ENCODE data around the gene APOM.
A peak's percentile ranks its signal among the peaks of the same experiment; 100 is the strongest.

APOM gene

DNA sequence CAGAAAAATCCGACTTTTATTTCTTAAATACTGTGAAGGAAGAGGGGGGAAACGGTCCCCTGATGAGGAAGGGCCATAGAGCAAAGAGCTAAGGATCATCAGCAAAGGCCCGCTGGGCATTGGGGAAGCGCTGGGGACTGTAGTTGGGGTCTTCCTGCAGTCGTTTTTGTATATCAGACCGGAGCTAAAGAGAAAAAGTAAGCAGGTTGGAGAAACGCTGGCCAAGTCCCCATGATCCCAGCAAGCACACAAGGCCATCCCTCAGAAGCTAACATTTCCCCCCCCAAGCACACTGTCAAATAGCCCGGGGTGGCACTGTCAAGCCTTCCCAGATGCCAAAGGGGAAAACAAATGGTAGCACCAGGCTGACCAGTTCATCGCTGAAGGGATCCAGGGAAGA, 16.7 kb upstream of the APOM start:
- no peaks in the 10 kb centered on the region for H3K27me3 ChIP-seq
- peaks cover 4% of the 10 kb centered on the region for H3K9me3 ChIP-seq
- H3K27ac ChIP-seq: peak overlapping the region; percentile 31
- H3K4me1 ChIP-seq (ENCODE audit: control insufficient read depth in 1 of 2, insufficient read depth in 1 of 2, low read depth in 1 of 2, low read length in 1 of 2): no peaks in the 10 kb centered on the region
- TF ChIP-seq, protein P1, sequence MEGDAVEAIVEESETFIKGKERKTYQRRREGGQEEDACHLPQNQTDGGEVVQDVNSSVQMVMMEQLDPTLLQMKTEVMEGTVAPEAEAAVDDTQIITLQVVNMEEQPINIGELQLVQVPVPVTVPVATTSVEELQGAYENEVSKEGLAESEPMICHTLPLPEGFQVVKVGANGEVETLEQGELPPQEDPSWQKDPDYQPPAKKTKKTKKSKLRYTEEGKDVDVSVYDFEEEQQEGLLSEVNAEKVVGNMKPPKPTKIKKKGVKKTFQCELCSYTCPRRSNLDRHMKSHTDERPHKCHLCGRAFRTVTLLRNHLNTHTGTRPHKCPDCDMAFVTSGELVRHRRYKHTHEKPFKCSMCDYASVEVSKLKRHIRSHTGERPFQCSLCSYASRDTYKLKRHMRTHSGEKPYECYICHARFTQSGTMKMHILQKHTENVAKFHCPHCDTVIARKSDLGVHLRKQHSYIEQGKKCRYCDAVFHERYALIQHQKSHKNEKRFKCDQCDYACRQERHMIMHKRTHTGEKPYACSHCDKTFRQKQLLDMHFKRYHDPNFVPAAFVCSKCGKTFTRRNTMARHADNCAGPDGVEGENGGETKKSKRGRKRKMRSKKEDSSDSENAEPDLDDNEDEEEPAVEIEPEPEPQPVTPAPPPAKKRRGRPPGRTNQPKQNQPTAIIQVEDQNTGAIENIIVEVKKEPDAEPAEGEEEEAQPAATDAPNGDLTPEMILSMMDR (IDR thresholded peaks at IDR 0.05): no peak
- H3K4me3 ChIP-seq (ENCODE audit: low read depth in 1 of 2, low read length in 1 of 2): no peak overlapping the region
- H3K36me3 ChIP-seq: peaks cover 99% of the 10 kb centered on the region

DNA sequence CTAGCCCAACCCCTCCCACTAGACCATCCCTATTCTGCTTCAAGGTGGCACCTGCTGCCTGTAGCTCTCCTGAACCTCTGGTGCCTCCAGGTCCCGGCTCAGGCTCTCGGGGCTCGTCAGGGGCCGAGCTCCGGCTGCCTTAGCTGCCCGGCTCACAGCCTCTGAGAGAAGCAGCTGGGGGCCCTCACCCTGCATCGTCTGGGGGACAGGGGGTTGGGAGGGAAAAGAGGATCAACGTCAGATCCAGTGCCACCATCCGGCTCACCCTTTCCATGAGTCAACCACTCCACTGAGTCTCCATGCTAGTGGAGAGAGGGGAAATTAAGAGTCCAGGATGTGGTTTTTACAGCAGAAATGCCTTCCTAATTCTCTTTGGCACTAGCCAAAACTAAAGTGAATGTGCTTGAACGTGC, 16.2 kb upstream of the APOM start:
- TF ChIP-seq, protein P1 (IDR thresholded peaks at IDR 0.05): no peak
- no peaks in the 10 kb centered on the region for H3K27me3 ChIP-seq
- no peaks in the 10 kb centered on the region for H3K4me1 ChIP-seq (ENCODE audit: control insufficient read depth in 1 of 2, insufficient read depth in 1 of 2, low read depth in 1 of 2, low read length in 1 of 2)
- H3K4me3 ChIP-seq (ENCODE audit: low read depth in 1 of 2, low read length in 1 of 2): no peak overlapping the region
- H3K36me3 ChIP-seq: peaks cover 99% of the 10 kb centered on the region
- peaks cover 4% of the 10 kb centered on the region for H3K9me3 ChIP-seq
- H3K27ac ChIP-seq: peak overlapping the region; percentile 31

DNA sequence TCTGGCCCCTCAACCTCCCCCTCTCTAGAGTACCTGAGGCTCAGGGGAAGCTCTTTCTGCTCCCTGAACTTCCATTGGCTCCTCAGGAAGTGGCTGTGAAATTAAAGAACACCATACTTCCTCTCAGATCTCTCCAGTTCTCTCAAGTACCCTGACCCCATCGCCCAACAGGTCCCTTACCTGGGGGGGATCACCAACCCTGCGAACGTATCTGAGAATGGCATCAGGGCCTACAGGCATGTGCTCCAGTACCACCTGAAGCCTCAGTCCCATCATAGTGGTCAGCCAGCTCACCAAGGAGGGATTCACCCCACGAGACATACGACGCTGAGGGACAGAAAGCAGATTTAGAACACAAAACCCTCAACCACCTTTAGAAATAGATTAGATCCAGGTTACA, 15.1 kb upstream of the APOM start:
- Histone ChIP-seq H3K27me3 (no peaks in the 10 kb centered on the region), H3K9me3 (peaks cover 4% of the 10 kb centered on the region), H3K36me3 (peaks cover 99% of the 10 kb centered on the region), H3K27ac (no peak overlapping the region), H3K4me3 (ENCODE audit: low read depth in 1 of 2, low read length in 1 of 2) (no peak overlapping the region), H3K4me1 (ENCODE audit: control insufficient read depth in 1 of 2, insufficient read depth in 1 of 2, low read depth in 1 of 2, low read length in 1 of 2) (no peaks in the 10 kb centered on the region)
- TF ChIP-seq, protein P1 (IDR thresholded peaks at IDR 0.05): no peak

DNA sequence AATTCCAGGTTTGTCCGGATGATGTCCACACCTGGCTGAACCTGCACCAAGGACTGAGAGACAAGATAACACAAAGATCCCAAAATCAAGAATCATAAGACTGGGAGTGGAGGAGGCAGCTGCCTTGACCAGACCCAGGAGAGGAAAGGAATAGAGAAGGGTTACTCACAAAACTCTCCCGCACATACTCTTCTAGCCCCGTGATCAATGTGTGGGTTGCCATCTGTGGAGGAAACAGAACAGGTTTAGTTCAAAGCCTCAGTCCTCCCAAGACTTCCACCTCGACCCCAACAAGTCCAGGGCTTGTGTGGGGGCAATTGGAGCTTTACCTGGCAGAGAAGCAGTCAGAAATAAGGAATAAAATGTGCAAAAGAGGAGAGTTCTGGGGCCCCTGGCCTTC, 14.3 kb upstream of the APOM start:
- H3K4me1 ChIP-seq (ENCODE audit: control insufficient read depth in 1 of 2, insufficient read depth in 1 of 2, low read depth in 1 of 2, low read length in 1 of 2): no peaks in the 10 kb centered on the region
- H3K4me3 ChIP-seq (ENCODE audit: low read depth in 1 of 2, low read length in 1 of 2): no peak overlapping the region
- H3K27me3 ChIP-seq: no peaks in the 10 kb centered on the region
- H3K9me3 ChIP-seq: peaks cover 4% of the 10 kb centered on the region
- H3K36me3 ChIP-seq: peaks cover 99% of the 10 kb centered on the region
- TF ChIP-seq, protein P1 (IDR thresholded peaks at IDR 0.05): no peak
- H3K27ac ChIP-seq: peak overlapping the region; percentile 13

DNA sequence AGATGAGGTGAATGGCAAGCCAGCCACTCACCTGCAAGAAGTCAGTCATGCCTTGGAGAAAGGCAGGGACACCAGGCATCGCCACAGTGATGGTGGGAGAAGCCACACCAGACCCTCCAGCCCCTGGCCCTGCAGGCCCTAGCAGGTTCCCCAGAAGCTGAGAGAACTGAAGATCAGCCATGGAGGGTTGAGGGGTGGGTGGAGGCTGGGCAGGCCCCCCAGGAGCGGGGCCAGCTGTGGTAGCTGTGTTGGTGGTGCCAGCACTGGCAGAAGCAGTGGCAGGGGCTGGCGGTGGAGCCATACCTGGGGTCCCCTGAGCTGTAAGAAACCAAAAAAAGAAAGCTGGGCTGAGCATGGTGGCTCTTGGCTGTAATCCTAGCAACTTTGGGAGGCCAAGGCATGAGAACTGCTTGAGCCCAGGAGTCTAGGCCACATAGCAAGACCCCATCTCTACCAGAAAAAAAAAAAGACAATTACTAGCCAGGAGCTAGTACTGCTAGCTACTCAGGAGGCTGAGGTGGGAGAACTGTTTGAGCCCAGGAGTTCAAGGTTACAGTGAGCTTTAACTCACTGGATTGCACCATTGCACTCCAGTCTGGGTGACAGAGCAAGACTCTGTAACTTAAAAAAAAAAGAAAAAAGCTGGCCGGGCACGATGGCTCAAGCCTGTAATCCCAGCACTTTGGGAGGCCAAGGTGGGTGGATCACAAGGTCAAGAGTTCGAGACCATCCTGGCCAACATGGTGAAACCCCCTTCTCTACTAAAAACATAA, 12.7 kb upstream of the APOM start:
- peaks cover 98% of the 10 kb centered on the region for H3K36me3 ChIP-seq
- H3K4me3 ChIP-seq (ENCODE audit: low read depth in 1 of 2, low read length in 1 of 2): no peak overlapping the region
- no peak overlapping the region for H3K27ac ChIP-seq
- no peaks in the 10 kb centered on the region for H3K27me3 ChIP-seq
- TF ChIP-seq, protein P1 (IDR thresholded peaks at IDR 0.05): no peak
- no peaks in the 10 kb centered on the region for H3K4me1 ChIP-seq (ENCODE audit: control insufficient read depth in 1 of 2, insufficient read depth in 1 of 2, low read depth in 1 of 2, low read length in 1 of 2)
- H3K9me3 ChIP-seq: no peaks in the 10 kb centered on the region
